Stimulated activated CD8-positive, alpha-beta memory T cell treated with anti-CD3 and anti-CD28 coated beads, Interleukin-7, amount 100 ng/mL, for 4 hours (primary cell): Measurements from ENCODE around the gene RNASET2.
A peak's percentile ranks its signal among the peaks of the same experiment; 100 is the strongest.

ENCODE experiments used
- DNase-seq, 2 donors: peaks; one replicate each; pipeline ENCODE4 v3.0.0-alpha.2; 2020; ENCODE audit warnings: low read depth in 2 of 2

RNASET2 gene

DNA sequence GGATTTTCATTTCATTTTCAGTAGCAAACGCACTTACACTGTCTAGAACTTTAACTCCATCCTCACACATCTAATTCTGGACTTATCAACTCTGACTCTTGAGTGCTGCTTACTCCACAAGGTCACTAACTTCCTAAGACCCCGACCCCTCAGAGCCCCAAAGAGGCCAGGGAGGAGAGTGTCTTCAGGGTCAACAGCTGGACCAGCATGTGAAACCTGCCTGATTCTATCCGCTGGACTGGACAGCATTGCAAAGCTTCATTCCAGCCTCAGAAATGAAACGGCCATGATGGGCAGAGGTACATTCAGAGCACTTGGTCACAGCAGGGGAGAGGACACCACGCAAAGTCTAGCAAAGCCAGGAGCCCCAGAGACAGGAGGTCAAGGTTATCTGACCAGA, 9.1 kb downstream of the RNASET2 start:
- DNase-seq = no peak

GRCh38 chr6:166946125-166946524, 10.2 kb downstream of the RNASET2 start:
- no peak for DNase-seq

DNA sequence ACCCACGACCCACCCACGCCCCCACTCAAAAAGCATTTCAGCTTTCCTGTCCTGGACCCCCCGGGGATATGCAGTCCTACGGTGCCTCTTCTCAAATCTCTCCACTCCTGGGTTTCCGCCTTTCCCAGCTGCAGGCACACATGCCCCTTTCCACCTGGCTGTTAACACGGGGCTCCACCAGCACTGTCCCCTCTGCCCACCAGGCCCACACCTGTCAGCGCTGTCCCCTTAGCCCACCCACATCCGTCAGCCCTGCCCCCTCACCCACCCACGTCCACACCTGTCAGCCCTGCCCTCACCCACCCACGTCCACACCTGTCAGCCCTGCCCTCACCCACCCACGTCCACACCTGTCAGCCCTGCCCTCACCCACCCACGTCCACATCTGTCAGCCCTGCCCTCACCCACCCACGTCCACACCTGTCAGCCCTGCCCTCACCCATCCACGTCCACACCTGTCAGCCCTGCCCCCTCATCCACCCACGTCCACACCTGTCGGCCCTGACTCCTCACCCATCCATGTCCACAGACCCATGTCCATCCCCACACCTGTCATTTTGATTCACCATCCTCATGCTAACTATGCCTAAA, 11.6 kb downstream of the RNASET2 start:
- no peak for DNase-seq

- DNase-seq = peak in 1 of 2 donors; percentile 35
Measured at GRCh38 chr6:166942393-166943168, 13.8 kb downstream of the RNASET2 start.

DNA sequence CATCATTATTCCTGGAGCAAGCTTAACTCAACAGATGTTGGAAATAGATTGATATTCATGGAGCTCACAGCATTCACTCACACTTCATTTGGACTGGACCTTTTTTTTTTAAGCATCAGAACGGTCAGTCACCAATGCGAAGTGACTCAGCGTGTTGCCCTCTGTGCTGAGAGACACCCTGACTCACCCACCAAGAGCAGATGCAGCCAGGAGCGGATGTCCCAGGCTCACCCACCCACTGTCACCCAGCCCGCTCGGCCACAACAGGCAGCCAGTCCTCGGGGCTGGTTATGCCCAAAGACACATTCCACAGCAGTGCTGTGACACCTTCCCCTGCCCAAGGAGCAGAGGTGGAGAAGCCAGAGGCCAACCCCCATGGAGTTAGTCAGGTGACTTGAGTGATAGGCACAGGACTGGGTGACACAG, 15.7 kb downstream of the RNASET2 start:
- DNase-seq = no peak

GRCh38 chr6:166939894-166940293, 16.5 kb downstream of the RNASET2 start:
- DNase-seq = no peak

- no peak for DNase-seq
Measured at GRCh38 chr6:166939345-166939744, 17.0 kb downstream of the RNASET2 start.

DNA sequence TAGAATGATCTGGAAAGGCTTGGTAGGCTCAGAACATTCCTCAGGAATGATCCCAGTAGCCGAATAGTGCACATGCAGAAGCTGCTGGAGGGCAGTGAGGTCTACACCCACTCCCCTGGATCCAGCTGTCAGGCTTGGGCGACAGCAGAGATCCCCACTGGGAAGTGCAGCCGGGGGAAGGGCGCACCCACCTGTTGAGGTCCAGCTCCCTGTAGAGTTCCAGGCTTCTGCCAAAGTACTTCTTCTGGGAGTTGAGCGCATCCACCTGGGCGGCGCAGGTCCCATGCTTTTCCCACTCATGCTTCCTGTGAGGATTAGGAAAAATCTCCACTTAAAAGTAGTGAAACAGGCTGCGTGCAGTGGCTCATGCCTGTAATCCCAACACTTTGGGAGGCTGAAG, 17.6 kb downstream of the RNASET2 start:
- DNase-seq = no peak

DNA sequence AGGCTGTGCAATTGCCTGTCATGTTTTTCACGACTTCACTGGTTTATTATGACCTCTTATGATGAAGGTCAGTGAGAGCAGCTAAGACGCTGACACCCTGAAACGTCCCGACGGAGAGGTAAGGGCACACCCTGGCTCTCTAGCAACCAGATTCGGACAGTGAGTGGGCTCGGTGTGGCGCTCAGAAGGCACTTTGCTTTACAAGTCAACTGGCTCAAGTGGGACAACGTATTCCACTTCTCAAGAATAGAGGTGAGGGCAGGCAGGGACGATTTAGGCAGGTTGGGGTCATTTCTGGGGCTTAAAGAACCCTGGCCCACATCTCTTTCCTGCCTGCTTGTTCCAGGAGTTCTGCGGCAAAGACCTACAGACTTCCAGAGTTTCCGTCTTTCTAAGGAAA, 18.2 kb downstream of the RNASET2 start:
- DNase-seq = no peak

- no peak for DNase-seq
Measured at GRCh38 chr6:166937746-166938145, 18.6 kb downstream of the RNASET2 start.

- DNase-seq = no peak
Measured at GRCh38 chr6:166936079-166936787, 20.1 kb downstream of the RNASET2 start.

DNA sequence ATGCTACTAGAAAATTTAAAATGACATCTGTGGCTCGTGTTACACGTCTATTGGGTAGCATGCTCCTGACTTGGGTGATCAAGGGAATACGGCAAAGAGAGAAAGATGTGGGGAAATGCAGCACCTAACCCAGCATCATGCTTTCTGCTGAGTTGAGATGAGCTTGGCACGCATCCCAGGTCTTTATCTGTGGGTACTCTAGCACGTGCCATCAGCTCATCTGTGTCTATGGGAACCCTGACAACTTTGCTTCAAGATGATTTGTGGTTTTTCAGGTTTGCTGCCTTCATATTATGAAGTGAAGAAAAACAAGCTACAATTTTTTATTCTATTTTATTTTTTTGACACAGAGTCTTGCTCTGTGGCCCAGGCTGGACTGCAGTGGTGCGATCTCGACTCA, 21.0 kb downstream of the RNASET2 start:
- no peak for DNase-seq

GRCh38 chr6:166934174-166934573, 22.2 kb downstream of the RNASET2 start:
- no peak for DNase-seq

- DNase-seq = no peak
Measured at GRCh38 chr6:166933396-166933795, 23.0 kb downstream of the RNASET2 start.

- DNase-seq = no peak
Measured at GRCh38 chr6:166932616-166933015, 23.7 kb downstream of the RNASET2 start.

GRCh38 chr6:166932116-166932515, 24.2 kb downstream of the RNASET2 start:
- DNase-seq = no peak

GRCh38 chr6:166931426-166931970, 24.9 kb downstream of the RNASET2 start:
- DNase-seq = no peak

DNA sequence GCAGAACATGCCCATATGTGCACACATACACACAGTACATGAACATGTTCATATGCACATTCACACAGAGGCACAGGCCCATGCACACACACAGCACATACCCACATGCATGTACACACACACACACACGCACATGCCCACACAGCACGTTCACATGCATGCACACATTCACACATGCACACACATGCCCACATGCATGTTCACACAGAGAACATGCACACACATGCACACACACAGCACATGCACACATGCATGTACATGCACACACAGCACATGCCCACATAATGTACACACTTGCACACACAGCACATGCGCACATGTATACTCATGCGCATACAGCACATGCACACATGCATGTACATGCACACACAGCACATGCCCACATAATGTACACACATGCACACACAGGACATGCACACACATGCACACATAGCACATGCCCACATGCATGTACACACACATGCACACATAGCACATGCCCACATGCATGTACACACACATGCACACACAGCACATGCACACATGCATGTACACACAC, 25.9 kb downstream of the RNASET2 start:
- no peak for DNase-seq

DNA sequence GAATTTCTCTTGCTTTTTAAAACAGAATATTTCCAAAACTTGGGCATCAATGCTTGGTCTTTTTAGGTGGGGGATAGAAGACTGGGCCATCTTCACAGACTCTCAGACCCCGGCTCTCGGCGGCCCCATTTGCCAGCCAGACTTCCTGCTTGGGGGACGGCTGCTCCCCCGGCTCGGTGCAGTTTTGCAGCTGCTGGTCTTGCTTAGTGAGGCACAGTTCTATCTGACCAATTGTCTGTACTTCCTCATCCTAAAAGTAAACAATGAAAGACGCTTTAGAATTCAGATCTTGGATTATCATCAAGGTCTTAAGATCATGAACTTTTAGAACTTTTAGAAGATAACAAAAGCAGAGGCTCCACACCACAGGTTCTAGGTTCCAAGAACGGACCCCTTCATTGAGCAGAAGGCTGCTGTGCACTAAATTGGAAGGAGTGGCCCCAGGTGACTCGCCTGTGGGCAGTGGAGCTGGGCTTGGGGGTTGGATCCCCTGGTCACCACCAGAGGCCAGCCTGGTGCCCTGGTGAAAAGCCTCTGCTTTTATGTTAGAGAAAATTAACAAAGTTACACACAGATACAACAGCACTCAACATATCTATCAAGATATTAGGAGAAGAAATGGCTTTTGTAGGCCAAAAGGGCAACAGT, 26.7 kb downstream of the RNASET2 start:
- DNase-seq = no peak

- no peak for DNase-seq
Measured at GRCh38 chr6:166928644-166929541, 27.5 kb downstream of the RNASET2 start.
